Fibroblast of the aortic adventitia (primary cell): ENCODE results near the gene GATAD2B. TPM values are rescaled to one million over a fixed set of nuclear protein-coding genes. Genes with fewer than 3 reads are reported as not detected.

ENCODE experiments used
- DNase-seq: peaks from one replicate; pipeline ENCODE4 v3.0.0-alpha.2; 2010; ENCODE audit warnings: low read depth
- H3K4me3 ChIP-seq: 2 replicates; pipeline ENCODE4 v1.5.1; 2011; ENCODE audit warnings: low read depth, mild to moderate bottlenecking, control low read depth, low read length, moderate library complexity
- total RNA-seq: library from RNA; depleted of rRNA; stranded (reverse); fragments of >200 nt; gene quantifications from 2 replicates; pipeline ENCODE4 v1.2.3, GENCODE V29; 2012; ENCODE audit warnings: low replicate concordance
- TF ChIP-seq, protein P1 (sequence below): IDR thresholded peaks from 2 replicates; pipeline ENCODE4 v1.5.1; 2011; ENCODE audit warnings: mild to moderate bottlenecking, low read length, control low read depth, inconsistent platforms; ENCODE audit not compliant: insufficient read depth

The GATAD2B gene
- total RNA-seq, 1 donor = 11.3 TPM

DNA sequence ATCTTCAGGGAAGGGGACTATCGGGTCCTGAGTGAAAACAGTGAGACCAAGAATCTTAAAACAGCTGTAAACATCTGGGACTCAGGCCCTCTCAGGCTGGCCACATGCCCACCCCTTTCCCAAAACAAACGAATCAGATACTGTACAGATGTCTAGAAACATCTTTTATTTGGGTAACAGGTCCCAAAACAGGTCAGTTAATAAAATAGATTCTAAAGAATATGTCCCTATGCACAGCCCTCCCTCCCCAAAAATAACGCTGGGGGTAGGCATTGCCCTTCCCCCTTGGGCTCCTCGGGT, 36.1 kb upstream of the GATAD2B start:
- TF ChIP-seq, protein P1, sequence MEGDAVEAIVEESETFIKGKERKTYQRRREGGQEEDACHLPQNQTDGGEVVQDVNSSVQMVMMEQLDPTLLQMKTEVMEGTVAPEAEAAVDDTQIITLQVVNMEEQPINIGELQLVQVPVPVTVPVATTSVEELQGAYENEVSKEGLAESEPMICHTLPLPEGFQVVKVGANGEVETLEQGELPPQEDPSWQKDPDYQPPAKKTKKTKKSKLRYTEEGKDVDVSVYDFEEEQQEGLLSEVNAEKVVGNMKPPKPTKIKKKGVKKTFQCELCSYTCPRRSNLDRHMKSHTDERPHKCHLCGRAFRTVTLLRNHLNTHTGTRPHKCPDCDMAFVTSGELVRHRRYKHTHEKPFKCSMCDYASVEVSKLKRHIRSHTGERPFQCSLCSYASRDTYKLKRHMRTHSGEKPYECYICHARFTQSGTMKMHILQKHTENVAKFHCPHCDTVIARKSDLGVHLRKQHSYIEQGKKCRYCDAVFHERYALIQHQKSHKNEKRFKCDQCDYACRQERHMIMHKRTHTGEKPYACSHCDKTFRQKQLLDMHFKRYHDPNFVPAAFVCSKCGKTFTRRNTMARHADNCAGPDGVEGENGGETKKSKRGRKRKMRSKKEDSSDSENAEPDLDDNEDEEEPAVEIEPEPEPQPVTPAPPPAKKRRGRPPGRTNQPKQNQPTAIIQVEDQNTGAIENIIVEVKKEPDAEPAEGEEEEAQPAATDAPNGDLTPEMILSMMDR = no peak
- no peak for DNase-seq
- peak overlapping the region; percentile 37 for H3K4me3 ChIP-seq

DNA sequence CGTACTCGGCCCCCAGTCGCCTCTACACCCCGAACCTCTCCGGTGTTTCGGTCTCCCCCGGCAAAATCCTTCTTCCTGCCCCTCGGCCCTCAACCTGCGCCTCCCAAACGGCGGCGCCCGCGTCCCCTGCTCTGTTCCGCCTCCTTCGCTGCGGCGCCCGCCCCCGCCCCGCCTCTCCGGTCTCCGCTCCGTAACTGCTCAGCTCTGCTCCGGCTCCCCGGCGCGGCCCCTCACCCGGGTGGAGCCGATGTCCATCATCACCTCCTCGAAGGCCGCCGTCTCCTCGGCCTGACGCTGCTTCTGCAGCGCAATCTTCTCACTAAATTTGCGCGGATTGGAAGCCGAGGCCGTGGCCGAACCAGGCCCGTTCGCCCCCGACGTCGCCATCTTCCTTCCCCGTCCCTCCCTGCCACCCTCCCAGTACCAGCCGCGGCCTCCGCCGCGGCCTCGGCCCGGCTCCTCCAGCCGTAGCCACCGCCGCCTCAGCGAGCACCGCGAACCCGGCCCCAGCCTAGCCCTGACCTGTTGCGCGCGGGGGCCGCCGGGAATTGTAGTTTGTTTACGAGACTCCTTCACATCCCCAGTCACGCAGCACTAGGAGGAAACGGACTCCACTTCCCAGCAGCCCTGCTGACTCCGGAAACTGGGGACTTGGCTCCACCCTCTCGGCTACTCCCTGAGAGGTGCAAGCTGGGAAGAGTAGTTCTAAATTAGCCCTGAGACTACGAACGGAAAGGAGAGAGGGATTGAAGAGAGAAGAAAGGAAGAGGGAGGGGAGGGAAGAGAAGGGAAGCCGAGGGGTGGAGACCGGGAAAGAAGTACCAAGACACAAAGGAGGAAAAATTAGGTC, 35.6 kb upstream of the GATAD2B start, which contains the start of gene CRTC2:
Gene CRTC2, minus strand, starts transcription at position 502 of the 850 bp plus-strand sequence. Its CDS starts 115 bp downstream, at position 387.
- peak; percentile 98 for DNase-seq
- peak within 1 kb of the TSS; percentile 95 for H3K4me3 ChIP-seq
- TF ChIP-seq, protein P1 = no peak

DNA sequence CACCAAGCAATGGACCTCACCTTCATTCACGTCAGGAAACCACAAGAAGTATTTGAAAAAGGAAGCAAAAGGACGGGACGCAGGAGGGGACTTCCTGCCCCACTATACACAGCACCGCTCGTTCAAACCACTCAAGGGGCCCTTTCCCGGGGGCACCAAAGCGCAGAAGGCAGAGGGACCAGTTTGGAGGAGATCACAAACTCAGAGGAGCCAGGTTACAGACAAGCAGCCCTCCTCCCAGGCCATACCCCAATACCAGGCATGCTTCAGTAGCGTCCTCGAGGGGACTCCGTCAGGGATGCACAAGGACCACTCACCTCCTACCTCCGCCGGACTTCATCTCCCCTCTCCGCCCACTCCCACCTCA, 35.0 kb upstream of the GATAD2B start:
- TF ChIP-seq, protein P1 = no peak

DNA sequence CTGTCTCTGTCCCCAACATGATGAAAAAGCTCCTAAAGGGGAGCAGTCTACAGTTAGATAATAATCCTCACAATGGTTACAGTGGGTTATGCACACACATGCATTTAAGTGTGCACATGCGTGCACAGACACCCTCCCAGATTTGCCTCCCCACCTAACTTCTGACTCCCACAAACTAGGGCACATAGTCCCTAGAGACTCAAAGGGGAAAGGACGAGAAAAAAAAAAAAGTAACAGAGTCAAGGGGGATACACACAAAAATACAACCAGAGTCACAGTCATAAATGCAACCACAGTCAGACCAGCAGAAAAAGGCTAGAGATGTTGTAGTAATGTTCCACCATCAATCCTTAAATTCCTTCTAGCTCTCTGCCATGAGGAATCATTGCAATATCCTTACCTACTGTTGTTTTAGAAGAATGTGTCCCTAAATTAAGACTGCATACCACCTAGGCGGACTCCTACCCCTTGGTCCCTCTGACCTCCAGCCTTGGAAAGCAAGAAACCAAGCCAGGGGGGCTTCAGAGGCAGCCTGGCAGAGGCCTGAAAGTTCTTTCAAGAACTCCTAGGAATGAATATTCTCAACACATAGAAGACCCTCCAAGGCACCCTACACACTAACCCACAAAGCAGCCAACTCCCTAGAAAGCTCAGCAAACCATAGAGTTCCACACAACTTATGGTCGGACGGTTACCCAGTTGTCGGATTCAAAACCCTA, 34.4 kb upstream of the GATAD2B start:
- TF ChIP-seq, protein P1 = no peak
- peak overlapping the region; percentile 95 for H3K4me3 ChIP-seq
- no peak for DNase-seq

More for the DNA sequence above, 35.0 kb upstream of the GATAD2B start:
- H3K4me3 ChIP-seq = peak overlapping the region; percentile 95
- no peak for DNase-seq

DNA sequence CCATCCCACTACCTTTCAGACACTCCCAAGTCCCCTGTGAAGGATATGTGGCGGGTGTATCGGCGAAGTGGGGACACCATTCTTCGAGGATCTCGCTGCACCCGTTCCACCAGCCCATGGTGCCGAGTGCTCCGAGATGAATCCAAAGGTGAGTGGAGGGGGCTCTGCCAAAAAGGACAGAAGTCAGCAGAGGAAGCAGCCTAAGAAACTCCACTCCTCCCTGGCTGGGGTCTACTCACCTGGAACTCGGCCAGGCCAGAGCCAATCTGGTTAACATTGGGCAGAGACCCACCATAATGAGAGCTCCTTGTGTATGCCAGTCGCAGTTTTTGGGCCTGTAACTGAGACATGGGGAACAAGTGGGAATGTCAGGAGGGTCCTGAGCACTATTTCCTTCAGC, 32.1 kb upstream of the GATAD2B start:
- H3K4me3 ChIP-seq = no peak overlapping the region
- no peak for DNase-seq
- TF ChIP-seq, protein P1 = no peak

DNA sequence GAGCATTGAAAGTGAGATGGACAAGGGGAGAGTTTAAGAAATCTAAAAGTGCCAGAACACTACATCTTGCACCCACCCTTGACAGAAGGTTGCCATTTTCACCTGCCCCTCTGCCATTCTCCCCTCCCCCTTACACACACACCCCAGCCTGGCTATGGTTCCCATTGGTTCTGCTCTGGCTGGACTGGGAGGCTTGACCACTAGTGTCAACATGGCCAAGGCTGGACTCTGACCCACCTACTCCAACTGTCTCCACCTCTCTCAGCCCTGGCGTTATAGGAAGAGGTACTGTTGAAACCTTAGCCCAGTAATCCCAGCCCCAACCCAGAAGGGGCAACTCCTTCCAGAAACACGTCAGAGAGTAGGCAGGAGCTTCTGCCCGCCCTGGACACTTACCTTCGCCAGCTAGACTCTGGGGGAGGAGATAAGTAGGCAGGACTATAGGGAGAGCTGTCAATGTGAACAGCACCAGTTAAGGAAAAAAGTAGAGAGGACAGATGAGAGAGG, 31.1 kb upstream of the GATAD2B start:
- DNase-seq = no peak
- H3K4me3 ChIP-seq = no peak overlapping the region
- TF ChIP-seq, protein P1 = no peak
